ENCODE measurements around the gene SCUBE3. TPM values are rescaled to one million over a fixed set of nuclear protein-coding genes. Genes with fewer than 3 reads are reported as not detected.
A peak's percentile ranks its signal among the peaks of the same experiment; 100 is the strongest.

The SCUBE3 gene
- total and polyA plus RNA-seq, 5 donors from 2014 or later: 0.03 to 0.11 (median 0.05) TPM; not detected in 2

- H3K27me3 ChIP-seq (ENCODE audit: control insufficient read depth, insufficient read depth, low read length): no peaks in the 10 kb centered on the region
- no peak for ATAC-seq (ENCODE audit: low read depth in 2 of 2)
- Mint-ChIP-seq H3K36me3 (no peaks in the 10 kb centered on the region), H3K4me3 (no peak overlapping the region), H3K27ac (no peak overlapping the region), H3K9me3 (peaks cover 0 to 4% (median 0%) of the 10 kb centered on the region in 7 donors), H3K27me3 (peaks cover 17% of the 10 kb centered on the region), H3K4me1 (peaks cover 0 to 3% (median under 1%) of the 10 kb centered on the region in 4 donors)
- H3K36me3 ChIP-seq (ENCODE audit: control insufficient read depth, insufficient read depth, low read length): no peaks in the 10 kb centered on the region
- H3K4me3 ChIP-seq (ENCODE audit: low read depth, low read length): no peak overlapping the region
- DNase-seq: no peak
- H3K9me3 ChIP-seq (ENCODE audit: control insufficient read depth in 2 of 2, low read length in 2 of 2): no peaks in the 10 kb centered on the region
- H3K27ac ChIP-seq (ENCODE audit: insufficient read depth, low read length, poor library complexity, severe bottlenecking): no peak overlapping the region
- no peaks in the 10 kb centered on the region for H3K4me1 ChIP-seq (ENCODE audit: control insufficient read depth, insufficient read depth, low read length, poor library complexity, severe bottlenecking)
These were observed 45.3 kb upstream of the SCUBE3 start for GRCh38 chr6:35168461-35168861.

- peaks cover 0 to 4% (median 0%) of the 10 kb centered on the region in 7 donors for H3K9me3 Mint-ChIP-seq
- peaks cover 10% of the 10 kb centered on the region for H3K27me3 Mint-ChIP-seq
- H3K4me3 Mint-ChIP-seq: no peak overlapping the region
- no peak overlapping the region for H3K27ac Mint-ChIP-seq
- no peak overlapping the region for H3K4me3 ChIP-seq (ENCODE audit: low read depth, low read length)
- no peaks in the 10 kb centered on the region for H3K36me3 Mint-ChIP-seq
- H3K4me1 ChIP-seq (ENCODE audit: control insufficient read depth, insufficient read depth, low read length, poor library complexity, severe bottlenecking): no peaks in the 10 kb centered on the region
- ATAC-seq (ENCODE audit: low read depth in 2 of 2): no peak
- peaks cover 0 to 7% (median 3%) of the 10 kb centered on the region in 4 donors for H3K4me1 Mint-ChIP-seq
- H3K27me3 ChIP-seq (ENCODE audit: control insufficient read depth, insufficient read depth, low read length): peaks cover 3% of the 10 kb centered on the region
- no peaks in the 10 kb centered on the region for H3K36me3 ChIP-seq (ENCODE audit: control insufficient read depth, insufficient read depth, low read length)
- DNase-seq: no peak
- no peaks in the 10 kb centered on the region for H3K9me3 ChIP-seq (ENCODE audit: control insufficient read depth in 2 of 2, low read length in 2 of 2)
- H3K27ac ChIP-seq (ENCODE audit: insufficient read depth, low read length, poor library complexity, severe bottlenecking): no peak overlapping the region
These were observed 43.6 kb upstream of the SCUBE3 start for GRCh38 chr6:35170166-35170565.

GRCh38 chr6:35170891-35171290, 42.9 kb upstream of the SCUBE3 start:
- peaks cover 0 to 5% (median 0%) of the 10 kb centered on the region in 7 donors for H3K9me3 Mint-ChIP-seq
- H3K4me1 ChIP-seq (ENCODE audit: control insufficient read depth, insufficient read depth, low read length, poor library complexity, severe bottlenecking): no peaks in the 10 kb centered on the region
- H3K4me1 Mint-ChIP-seq: peaks cover 0 to 7% (median 3%) of the 10 kb centered on the region in 4 donors
- H3K27me3 ChIP-seq (ENCODE audit: control insufficient read depth, insufficient read depth, low read length): peaks cover 3% of the 10 kb centered on the region
- H3K27me3 Mint-ChIP-seq: peaks cover 12% of the 10 kb centered on the region
- H3K27ac Mint-ChIP-seq: no peak overlapping the region
- DNase-seq (no peak), ATAC-seq (ENCODE audit: low read depth in 2 of 2) (no peak)
- no peaks in the 10 kb centered on the region for H3K9me3 ChIP-seq (ENCODE audit: control insufficient read depth in 2 of 2, low read length in 2 of 2)
- no peak overlapping the region for H3K4me3 ChIP-seq (ENCODE audit: low read depth, low read length)
- H3K36me3 Mint-ChIP-seq: no peaks in the 10 kb centered on the region
- H3K4me3 Mint-ChIP-seq: no peak overlapping the region
- no peaks in the 10 kb centered on the region for H3K36me3 ChIP-seq (ENCODE audit: control insufficient read depth, insufficient read depth, low read length)
- no peak overlapping the region for H3K27ac ChIP-seq (ENCODE audit: insufficient read depth, low read length, poor library complexity, severe bottlenecking)

DNA sequence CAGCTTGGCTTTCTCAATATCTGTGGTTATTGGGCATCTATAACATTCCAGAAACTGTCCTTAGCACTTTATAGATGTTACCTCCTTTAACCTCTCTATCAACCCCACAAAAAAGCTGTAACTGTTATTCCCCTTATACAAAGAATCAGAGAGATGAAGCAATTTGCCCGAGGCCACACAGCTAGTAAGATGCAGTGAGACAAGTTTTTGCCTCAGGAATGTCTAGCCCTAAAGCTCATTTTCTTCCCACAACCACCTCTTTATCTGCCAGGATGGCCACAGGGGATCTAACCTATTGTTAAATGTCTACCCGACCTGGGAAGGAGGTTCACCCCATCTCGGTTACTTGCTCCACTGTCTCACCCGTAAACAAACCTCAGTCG, 40.7 kb upstream of the SCUBE3 start:
- no peaks in the 10 kb centered on the region for H3K36me3 ChIP-seq (ENCODE audit: control insufficient read depth, insufficient read depth, low read length)
- no peak overlapping the region for H3K27ac ChIP-seq (ENCODE audit: insufficient read depth, low read length, poor library complexity, severe bottlenecking)
- H3K4me1 ChIP-seq (ENCODE audit: control insufficient read depth, insufficient read depth, low read length, poor library complexity, severe bottlenecking): no peaks in the 10 kb centered on the region
- no peak overlapping the region for H3K4me3 Mint-ChIP-seq
- H3K27me3 Mint-ChIP-seq: peaks cover 13% of the 10 kb centered on the region
- no peak overlapping the region for H3K4me3 ChIP-seq (ENCODE audit: low read depth, low read length)
- DNase-seq: no peak
- H3K36me3 Mint-ChIP-seq: no peaks in the 10 kb centered on the region
- H3K9me3 Mint-ChIP-seq: peaks cover 0 to 5% (median 0%) of the 10 kb centered on the region in 7 donors
- H3K27ac Mint-ChIP-seq: no peak overlapping the region
- ATAC-seq (ENCODE audit: low read depth in 2 of 2): no peak
- H3K4me1 Mint-ChIP-seq: peaks cover 0 to 7% (median 3%) of the 10 kb centered on the region in 4 donors
- H3K27me3 ChIP-seq (ENCODE audit: control insufficient read depth, insufficient read depth, low read length): peaks cover 8% of the 10 kb centered on the region
- no peaks in the 10 kb centered on the region for H3K9me3 ChIP-seq (ENCODE audit: control insufficient read depth in 2 of 2, low read length in 2 of 2)

DNA sequence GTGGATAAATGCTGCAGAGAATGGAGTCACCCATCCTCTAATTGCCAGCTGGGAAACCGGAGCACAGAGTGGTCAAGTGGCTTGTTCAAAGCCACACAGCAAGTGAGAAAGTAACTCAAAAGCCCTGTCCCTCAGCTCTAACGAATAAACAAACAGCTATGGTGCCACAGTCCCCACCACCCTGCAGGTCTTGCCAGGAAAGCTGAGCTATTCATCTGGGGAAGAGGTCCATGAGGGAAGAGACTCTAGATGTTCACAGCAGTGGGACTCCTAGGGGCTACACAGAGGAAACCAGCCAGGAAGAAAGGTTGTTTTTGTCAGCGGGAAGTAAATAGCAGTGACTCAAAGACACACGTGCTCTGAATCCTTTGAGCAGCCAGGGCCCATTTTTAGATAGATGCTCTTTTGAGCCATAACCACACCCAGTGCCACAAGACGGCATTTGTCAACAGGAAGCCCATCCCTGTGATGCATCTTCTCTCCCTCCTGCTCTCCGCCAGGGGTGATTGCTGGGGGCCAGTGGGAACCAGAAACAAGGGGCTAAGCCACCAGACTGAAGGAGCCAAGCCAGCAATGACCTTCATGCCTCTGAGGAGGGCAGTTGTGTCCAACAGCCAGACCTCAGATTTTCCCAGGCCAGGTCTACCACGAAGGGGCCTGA, 40.2 kb upstream of the SCUBE3 start:
- H3K9me3 ChIP-seq (ENCODE audit: control insufficient read depth in 2 of 2, low read length in 2 of 2): no peaks in the 10 kb centered on the region
- ATAC-seq (ENCODE audit: low read depth in 2 of 2): peak in 1 of 2 donors; percentile 25
- Mint-ChIP-seq H3K9me3 (peaks cover 0 to 5% (median 0%) of the 10 kb centered on the region in 7 donors), H3K27ac (no peak overlapping the region), H3K36me3 (no peaks in the 10 kb centered on the region), H3K4me1 (peaks cover 0 to 7% (median 3%) of the 10 kb centered on the region in 4 donors), H3K27me3 (peaks cover 13% of the 10 kb centered on the region), H3K4me3 (no peak overlapping the region)
- no peaks in the 10 kb centered on the region for H3K4me1 ChIP-seq (ENCODE audit: control insufficient read depth, insufficient read depth, low read length, poor library complexity, severe bottlenecking)
- no peaks in the 10 kb centered on the region for H3K36me3 ChIP-seq (ENCODE audit: control insufficient read depth, insufficient read depth, low read length)
- H3K27ac ChIP-seq (ENCODE audit: insufficient read depth, low read length, poor library complexity, severe bottlenecking): no peak overlapping the region
- peak in 1 of 3 donors; percentile 25 for DNase-seq
- peaks cover 9% of the 10 kb centered on the region for H3K27me3 ChIP-seq (ENCODE audit: control insufficient read depth, insufficient read depth, low read length)
- no peak overlapping the region for H3K4me3 ChIP-seq (ENCODE audit: low read depth, low read length)

- H3K4me1 ChIP-seq (ENCODE audit: control insufficient read depth, insufficient read depth, low read length, poor library complexity, severe bottlenecking): no peaks in the 10 kb centered on the region
- Mint-ChIP-seq H3K4me1 (peaks cover 0 to 7% (median 3%) of the 10 kb centered on the region in 4 donors), H3K9me3 (peaks cover 0 to 3% (median 0%) of the 10 kb centered on the region in 7 donors), H3K27ac (no peak overlapping the region), H3K4me3 (no peak overlapping the region), H3K27me3 (peaks cover 13% of the 10 kb centered on the region), H3K36me3 (no peaks in the 10 kb centered on the region)
- no peak for ATAC-seq (ENCODE audit: low read depth in 2 of 2)
- no peaks in the 10 kb centered on the region for H3K9me3 ChIP-seq (ENCODE audit: control insufficient read depth in 2 of 2, low read length in 2 of 2)
- H3K36me3 ChIP-seq (ENCODE audit: control insufficient read depth, insufficient read depth, low read length): no peaks in the 10 kb centered on the region
- H3K27me3 ChIP-seq (ENCODE audit: control insufficient read depth, insufficient read depth, low read length): peaks cover 9% of the 10 kb centered on the region
- DNase-seq: no peak
- H3K4me3 ChIP-seq (ENCODE audit: low read depth, low read length): no peak overlapping the region
- no peak overlapping the region for H3K27ac ChIP-seq (ENCODE audit: insufficient read depth, low read length, poor library complexity, severe bottlenecking)
These were observed 39.7 kb upstream of the SCUBE3 start for GRCh38 chr6:35174088-35174434.

DNA sequence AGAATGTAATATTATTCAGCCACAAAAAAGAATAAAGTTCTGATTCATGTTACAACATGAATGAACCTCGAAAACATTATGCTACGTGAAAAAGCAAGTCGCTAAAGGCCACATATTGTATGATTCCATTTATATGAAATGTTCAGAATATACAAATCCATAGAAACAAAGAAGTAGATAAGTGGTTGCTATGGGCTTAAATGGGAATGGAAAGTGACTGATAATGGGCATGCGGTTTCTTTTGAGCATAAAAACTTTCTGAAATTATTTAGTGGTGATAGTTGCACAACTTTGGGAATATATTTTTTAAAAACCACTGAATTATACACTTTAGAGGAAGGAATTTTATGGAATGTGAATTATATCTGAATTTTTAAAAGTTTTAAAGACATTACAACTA, 39.3 kb upstream of the SCUBE3 start:
- ATAC-seq (ENCODE audit: low read depth in 2 of 2): no peak
- no peaks in the 10 kb centered on the region for H3K9me3 ChIP-seq (ENCODE audit: control insufficient read depth in 2 of 2, low read length in 2 of 2)
- Mint-ChIP-seq H3K36me3 (no peaks in the 10 kb centered on the region), H3K27ac (no peak overlapping the region), H3K9me3 (peaks cover 0 to 3% (median 0%) of the 10 kb centered on the region in 7 donors), H3K4me1 (peaks cover 0 to 7% (median 3%) of the 10 kb centered on the region in 4 donors), H3K27me3 (peaks cover 13% of the 10 kb centered on the region), H3K4me3 (no peak overlapping the region)
- no peak overlapping the region for H3K4me3 ChIP-seq (ENCODE audit: low read depth, low read length)
- H3K27ac ChIP-seq (ENCODE audit: insufficient read depth, low read length, poor library complexity, severe bottlenecking): no peak overlapping the region
- H3K27me3 ChIP-seq (ENCODE audit: control insufficient read depth, insufficient read depth, low read length): peaks cover 9% of the 10 kb centered on the region
- no peak for DNase-seq
- H3K36me3 ChIP-seq (ENCODE audit: control insufficient read depth, insufficient read depth, low read length): no peaks in the 10 kb centered on the region
- H3K4me1 ChIP-seq (ENCODE audit: control insufficient read depth, insufficient read depth, low read length, poor library complexity, severe bottlenecking): no peaks in the 10 kb centered on the region
